ENCODE data around the gene SLC16A4.
"Not testable (repeated sequence)": the region's sequence is repeated elsewhere in the genome, so short reads cannot be mapped to it uniquely, and the experiment has no call there.

SLC16A4 gene

DNA sequence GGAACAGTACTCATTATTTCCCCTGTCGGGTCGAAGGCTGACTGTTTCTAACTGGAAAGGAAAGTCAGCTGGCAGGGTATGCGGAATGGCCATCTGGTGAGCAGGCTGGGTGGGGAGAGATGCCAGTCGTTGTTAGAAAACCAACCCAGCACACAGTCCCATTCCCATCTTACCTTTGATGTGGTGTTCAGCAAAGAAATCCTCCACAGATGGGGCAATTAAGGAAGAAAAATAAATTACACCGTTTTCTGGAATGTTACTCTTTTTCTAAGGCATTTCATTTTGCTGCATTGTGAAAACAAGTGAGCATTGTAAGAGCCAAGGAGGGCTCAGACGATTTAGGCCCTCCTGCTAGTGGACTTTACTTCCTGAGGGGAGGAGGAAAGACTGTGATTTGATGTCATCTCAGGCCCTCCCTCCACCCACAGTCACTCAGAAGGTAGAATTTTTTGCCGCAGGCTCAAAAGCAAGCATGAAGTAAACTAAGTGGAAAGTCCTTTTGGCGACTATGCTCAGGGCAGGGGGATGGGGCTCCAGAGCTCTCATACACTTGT, at the start of gene SLC16A4:
Gene SLC16A4 (minus strand): TSS at position 335 of the 554 bp plus-strand sequence. CDS start 1,703 bp downstream, outside the sequence.
- peak; percentile 57 for DNase-seq

DNA sequence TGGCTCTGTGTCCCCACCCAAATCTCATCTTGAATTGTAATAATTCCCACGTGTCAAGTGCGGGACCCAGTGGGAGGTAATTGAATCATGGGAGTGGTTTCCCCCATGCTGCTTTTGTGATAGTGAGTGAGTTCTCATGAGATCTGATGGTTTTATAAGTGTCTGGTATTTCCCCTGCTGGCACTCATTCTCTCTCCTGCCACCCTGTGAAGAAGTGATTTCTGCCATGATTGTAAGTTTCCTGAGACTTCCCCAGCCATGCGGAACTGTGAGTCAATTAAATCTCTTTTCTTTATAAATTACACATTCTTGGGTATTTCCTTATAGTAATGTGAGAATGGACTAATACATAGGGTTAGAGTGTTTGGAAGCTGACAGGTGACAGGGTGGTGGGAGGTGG, 49.0 kb upstream of the SLC16A4 start:
- not testable (repeated sequence) for DNase-seq

DNA sequence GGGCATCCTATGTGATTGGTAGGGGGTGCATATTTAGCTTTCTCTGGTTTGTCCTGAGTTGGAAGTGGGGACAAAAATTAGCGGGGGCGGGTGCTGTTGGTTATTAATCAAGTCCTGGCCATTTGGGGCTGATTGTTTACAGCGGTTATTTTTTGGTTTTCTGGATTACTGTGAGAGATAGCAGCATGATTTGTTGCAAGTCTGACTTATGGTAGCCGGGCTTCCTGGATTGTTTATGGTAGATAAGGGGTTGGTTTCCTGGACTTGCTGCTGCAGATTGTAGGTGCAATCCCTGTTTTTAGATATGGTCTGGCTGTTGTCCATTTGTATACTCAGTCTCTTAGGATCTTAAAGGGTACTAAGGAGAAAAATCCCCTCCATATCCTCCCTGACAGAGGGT, 48.1 kb upstream of the SLC16A4 start:
- no peak for DNase-seq

DNA sequence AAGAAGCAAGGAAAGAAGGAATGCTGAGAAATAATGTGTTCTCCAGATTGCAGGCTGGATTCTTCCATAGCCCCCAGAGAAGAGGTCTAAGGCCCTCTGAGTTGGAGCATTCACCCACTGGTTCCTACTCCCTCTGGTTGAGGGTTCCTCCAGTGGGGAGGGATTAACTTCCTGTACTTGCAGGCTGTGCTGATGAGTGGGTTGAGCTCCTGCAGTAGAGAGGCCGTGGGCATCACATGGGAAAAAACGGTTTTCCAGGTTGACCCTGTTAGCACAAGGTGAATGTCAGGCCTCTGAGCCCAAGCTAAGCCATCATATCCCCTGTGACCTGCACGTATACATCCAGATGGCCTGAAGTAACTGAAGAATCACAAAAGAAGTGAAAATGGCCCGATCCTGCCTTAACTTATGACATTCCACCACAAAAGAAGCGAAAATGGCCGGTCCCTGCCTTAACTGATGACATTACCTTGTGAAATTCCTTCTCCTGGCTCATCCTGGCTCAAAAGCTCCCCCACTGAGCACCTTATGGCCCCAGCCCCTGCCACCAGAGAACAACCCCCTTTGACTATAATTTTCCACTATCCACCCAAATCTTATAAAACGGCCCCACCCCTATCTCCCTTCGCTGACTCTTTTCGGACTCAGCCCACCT, 46.9 kb upstream of the SLC16A4 start:
- DNase-seq, result not testable (repeated sequence)

DNA sequence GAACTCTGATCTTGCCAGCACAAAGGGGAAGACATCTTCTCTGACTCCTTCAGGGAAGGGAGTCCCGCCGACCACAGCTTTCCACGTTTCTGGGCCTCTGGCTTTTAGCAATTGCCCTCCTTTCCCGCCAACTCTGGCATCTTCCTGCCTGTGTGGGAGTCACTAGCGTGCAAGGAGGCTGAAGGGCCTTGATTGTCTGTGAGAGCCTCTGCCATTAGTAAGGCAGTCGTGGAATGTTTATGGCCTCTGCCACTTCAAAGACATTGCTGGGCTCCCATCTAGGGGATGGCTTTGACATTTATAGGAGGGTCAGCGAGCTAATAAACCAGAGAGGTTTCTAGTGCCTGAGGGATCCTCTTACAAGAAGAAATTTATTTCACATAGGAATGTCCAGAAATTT, 45.8 kb upstream of the SLC16A4 start:
- DNase-seq, result no peak

DNA sequence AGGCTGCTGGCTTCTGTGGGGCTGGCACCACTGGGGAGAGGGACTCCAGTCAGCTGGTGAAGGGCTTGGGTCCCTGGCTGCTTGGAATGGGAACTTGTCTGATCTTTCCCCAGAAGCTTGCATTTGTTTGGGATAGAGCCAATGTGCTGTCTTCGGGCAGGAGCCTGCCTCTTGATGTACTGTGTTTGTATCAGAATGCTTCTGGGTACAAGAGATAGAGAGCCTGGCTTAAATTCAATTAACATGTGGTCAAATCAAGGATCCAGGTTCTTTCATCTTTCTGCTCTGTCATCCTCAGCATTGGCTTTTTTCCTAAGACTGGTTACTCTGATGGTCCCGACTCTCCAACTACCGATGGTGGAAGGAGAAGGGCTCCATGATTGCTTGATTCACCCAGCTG, 44.1 kb upstream of the SLC16A4 start:
- no peak for DNase-seq

DNA sequence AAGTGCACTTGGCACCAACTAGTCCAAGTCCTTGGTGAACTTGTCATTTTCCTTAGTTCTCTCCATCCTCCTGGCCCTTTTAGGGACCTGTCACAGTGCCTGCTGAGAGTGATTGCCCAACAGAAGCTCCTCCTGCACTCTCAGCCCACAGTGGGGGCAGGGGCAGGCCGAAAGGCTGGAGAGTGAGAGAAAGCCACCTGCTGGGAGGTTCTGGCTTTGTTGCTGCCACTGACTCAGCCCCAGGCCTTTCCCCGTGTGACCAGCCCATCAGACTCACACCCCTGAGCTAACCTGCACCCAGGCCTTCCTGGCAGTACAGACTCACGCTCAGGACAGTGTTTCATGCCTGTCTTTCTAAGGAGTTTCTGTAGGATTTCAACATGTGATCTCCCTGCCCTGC, 43.0 kb upstream of the SLC16A4 start:
- no peak for DNase-seq

DNA sequence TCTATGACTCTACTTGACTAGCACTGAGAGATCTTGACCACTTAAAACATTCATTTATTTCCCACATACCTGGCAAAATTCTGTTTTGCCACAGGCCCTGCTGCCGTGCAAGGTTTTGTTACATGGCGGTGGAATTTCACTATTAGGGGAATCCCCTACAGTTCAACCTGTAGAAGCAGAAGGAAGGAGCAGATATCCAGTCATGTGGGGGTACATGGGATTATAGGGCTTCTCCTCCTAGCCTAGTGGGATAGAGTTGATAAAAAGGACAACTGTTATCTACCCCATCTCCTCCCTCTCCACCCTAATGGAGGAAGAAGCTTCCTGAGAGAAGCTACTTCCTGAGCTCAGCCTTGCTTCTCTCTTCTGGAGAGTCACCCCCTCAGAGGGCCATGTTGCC, 42.4 kb upstream of the SLC16A4 start:
- no peak for DNase-seq

DNA sequence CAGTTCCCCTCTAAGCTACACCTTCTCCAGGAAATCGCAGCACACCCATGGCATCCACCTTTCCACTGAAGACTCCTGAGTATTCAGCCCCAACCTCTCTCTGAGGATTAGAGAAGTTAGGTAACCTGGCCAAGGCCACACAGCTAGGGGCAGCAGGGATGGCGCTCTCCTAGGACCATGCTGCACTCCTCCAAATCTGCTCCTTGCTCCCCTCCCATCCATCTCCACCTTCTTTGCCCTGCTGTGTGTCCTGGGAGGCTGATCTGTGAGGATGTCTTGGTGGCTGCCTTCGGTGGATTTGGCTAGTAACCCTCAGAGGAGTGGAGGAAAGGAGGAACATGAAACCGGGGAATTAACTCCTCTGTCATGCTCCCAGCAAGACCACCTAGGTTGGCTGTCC, 40.1 kb upstream of the SLC16A4 start:
- DNase-seq, result no peak

DNA sequence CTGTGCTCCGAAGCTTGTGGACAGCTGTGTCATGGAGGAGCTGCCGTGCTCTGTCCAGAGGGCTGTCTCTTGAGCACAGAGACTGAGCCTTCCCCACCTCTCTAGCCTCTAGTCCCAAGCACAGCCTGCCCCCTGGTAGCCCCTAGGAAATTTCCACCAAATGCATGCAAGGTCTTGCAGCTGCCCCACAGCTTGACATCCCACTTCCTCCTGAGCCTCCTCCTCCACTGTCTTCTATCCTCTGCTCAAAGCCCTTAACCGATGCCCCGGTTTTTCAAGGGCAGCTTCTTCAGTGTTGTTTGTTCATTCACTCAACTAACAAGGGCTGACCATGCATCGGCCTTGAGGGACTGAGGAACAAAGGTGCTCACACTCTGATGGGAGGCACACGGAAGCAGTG, 39.5 kb upstream of the SLC16A4 start:
- DNase-seq, result no peak

DNA sequence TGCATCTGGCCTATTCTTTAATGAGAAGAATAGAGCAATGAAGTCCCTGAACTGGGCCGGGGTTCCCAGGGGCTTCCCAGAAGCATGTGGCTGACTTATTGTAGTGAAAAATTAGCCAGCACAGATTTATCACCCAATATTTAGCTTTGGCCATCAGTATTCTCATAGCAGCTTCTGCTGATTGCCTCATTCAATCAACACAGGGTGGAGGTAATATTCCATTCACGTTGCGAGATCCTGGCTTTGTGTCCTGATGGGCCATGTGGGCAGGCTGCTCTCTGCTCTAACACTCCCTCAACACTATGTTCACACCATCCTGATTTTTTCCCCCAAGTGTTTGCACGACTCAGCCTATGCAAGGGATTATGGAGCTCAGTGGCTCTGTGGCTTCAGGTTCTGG, 38.1 kb upstream of the SLC16A4 start:
- no peak for DNase-seq

DNA sequence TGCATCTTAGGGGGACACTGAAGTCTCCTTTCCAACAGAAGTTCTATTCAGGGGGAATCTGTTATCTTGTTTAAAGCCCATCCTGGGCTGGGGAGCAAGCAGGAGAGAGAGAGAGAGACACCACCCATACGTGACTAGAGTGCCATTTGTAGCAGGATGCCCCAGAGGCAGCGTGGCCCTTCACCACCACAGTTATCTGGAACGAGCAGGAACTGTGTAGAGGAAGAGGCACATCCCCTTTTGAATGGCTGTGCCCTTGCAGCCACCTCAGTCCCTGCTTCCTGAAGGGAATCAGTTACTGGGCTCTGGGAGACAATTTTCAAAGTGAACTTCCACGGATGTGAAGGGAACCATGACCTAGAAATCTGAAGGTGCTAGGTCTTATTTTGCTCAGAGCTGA, 36.0 kb upstream of the SLC16A4 start:
- no peak for DNase-seq

DNA sequence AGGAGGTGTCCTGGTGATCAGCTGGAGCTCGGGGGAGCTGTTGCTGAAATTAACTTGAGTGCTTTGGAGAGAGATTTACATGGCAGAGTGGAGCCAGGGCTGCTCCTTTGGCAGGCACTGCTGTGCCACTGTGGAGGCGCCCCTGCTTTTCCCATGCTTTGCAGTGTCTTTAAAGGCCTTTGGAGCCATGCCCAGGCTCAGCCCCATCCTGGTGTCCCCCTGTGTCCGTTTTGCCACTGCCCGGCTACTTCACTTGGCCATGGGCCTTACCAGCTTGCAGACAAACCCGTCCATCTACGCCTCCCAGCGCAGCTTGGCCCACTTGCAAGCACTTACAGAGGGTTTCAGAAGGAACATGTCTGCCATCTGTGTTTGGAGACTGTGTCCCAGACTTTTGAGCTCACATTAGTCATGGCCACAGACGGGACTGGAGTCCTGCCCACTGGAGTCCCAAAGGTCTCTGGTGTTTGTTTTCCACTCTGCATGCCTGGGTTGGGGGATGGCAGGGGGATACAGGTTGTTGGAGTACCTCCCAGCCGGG, 34.9 kb upstream of the SLC16A4 start:
- DNase-seq, result peak; percentile 50

DNA sequence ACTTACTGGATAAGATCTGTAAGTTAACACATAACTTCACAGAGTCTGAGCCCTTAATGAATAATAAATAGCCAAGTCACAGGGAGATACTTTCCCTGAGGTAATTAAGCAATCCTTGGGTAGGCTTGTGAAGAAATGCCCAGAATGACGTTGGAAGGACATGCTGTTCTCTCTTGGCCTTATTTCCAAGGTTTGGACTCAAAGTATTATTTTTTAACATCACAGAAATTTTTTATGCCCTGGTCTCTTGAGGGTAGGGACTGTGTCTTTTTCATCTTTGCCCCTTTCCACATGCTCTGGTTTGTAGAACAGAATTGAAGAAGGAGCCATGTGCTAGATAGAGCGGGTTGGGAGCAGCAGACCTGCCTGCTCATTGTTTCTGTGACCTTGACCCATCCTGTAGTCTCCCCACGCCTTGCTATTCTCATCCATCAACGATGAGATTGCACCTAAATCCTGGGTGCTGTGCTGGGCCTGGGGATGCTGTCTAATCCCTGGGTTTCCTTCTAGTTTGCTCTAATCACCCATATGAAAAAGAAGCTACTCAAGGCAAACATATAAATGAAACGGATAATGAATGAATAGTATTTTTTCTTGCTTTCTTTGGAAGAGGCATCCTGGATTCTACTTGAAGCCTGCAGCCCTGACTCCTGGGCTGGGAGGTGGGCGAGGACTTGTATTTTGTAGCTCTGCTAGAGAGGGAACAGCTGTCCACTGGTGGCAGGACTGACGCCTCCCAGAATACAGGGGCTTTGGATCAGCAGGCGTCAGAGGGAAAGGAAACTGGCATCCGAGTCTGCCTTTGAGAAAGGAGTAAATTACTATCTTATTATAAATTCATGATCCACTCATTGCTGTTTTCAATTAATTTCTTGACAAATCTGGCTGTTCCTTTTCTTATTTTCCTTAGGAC, 34.1 kb upstream of the SLC16A4 start:
- no peak for DNase-seq

DNA sequence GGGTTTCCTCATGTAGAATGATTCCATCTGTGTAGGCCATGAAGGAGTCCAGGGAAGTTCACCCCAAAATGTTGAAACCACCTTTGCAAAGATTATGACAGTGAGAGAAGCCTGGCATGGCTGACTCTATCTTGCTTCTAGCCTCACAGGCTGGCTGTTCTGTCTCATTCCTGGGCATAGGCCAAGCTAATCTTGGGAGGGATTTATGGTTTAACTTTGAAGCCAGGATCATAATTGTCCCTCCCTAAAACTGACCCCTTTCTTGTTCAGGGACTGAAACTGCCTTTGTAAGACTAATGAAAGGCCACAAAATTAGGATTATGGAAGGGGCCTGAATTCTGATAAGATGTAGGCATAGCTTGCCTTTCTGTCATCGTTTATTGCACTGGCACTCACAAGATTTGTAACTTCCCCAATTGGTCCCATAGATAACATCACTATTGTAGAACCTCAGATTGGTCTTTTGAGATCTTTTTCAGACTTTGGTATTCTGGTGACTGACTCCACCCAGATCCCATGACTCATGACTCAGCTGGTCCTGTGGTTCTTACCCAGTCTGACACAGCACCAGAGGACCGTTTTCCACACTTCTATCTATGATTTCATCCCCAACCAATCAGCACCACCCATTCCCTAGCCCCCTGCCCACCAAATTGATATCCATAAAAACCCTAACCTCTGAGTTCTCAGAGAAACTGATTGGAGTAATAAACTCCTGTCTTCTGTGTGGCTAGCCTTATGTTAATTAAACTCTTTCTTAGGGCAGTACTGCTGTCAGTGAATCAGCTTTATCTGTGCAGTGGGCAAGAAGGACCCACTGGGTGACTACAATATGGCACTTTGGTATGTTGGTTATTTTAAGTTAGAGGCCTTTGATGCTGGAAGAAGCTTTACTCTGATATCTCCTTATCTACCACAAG, 30.3 kb upstream of the SLC16A4 start:
- DNase-seq, result no peak

DNA sequence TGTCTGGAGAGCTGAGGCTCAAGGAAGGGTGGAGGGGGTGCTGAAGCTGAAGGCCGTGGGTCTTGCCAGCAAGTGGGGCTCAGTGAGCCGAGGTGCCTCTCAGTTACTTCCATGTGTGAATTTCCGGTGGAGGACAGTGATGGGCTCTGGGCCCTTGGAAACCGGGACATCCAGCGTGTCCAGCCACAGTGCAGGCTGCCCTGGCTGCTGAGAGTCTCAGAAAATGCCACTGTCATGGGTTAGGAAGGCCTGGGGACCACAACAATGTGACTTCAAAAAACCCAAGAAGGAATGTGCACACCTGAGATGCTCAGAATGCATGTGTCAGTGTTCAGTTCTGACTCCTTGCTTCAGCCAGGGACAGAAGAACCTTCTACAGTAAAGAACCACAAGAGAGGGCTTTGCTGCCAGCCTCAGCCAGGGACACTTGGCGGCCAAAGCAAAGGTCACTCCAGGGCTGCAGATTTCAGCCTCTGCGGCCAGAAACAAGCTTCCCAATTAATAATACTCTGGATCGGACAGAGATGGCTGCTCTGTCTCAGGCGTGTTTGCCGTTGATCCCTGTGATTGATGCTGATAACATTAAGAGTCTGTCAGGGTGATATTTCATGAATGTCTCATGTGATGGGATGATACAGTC, 29.3 kb upstream of the SLC16A4 start:
- no peak for DNase-seq

DNA sequence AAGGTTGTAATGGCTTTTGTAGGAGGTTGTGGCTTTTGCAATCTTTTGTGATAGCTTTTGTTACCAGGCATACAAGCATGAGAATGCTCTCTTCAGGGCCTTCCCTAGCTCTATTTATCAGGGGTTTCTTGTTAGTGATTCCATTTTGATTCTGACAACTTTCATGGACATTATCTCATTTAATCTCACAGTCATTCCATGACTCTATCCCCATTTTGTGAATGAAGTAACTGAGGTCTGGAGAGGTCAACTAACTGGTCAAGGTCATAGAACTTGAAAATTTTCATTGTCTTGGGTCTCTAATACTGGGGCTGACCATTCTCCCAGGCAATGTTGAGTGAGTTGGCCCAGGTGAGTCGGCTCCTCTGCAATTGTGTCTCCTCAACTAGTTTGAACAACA, 27.9 kb upstream of the SLC16A4 start:
- no peak for DNase-seq

DNA sequence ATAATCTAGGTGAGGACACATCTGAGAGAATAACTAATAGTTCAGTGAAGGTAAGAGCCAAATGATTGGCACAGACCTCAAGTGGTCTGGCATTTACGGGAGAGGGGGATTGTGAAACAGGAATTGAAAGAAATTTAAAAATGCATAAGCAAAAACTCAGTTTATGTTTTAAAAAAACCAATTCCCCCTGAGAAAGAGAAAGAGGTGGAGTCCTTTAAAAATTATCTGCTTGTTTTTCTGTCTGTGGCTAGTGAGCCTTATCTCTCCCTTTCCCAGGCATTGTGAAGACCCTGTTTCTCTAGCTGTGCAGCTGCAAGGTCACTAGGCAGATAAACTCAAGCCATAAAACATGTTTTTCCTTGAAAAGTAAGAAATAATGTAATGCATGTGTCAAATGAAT, 22.2 kb upstream of the SLC16A4 start:
- DNase-seq, result not testable (repeated sequence)

DNA sequence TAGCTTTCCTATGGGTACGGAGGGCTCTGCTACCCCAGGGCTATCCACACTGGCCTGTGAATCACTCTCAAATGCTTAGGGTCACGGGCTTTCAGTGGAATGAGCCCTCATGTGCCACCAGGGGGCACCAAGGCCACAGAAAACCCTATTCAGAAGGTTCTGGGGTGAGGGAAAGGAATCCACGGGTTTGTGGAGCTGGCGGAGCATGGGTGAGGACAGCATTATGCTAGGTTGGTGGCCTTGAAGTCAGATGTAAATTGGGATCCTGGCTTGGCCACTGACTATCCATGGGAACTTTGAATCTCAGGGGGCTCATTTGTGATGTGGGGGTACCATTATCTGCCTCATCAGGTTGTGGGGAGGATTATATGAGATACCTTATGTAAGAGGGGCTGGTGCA, 21.8 kb upstream of the SLC16A4 start:
- peak; percentile 66 for DNase-seq

DNA sequence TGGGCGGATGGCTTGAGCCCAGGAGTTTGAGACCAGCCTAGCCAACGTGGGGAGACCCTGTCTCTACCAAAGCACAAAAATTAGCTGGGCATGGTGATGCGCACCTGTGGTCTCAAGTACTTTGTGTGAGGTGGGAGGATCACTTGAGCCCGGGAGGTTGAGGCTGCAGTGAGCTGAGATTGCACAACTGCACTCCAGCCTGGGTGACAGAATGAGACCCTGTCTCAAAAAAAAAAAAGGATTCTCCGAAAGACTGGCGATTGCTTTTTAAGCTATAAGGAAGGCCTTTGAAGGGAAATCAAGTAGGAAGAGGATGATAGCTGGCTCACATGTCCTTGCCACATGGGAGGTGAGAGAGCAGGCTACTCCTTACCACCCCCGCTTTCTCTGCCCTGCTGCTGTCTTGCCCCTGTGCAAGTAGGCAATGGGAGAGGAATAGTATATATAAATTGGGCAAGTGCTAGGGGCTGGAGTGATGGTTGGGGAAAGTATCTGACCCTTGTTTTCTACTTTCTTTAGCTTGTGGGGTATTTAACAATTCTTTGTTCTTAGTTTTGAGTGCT, 20.4 kb upstream of the SLC16A4 start:
- DNase-seq, result no peak

DNA sequence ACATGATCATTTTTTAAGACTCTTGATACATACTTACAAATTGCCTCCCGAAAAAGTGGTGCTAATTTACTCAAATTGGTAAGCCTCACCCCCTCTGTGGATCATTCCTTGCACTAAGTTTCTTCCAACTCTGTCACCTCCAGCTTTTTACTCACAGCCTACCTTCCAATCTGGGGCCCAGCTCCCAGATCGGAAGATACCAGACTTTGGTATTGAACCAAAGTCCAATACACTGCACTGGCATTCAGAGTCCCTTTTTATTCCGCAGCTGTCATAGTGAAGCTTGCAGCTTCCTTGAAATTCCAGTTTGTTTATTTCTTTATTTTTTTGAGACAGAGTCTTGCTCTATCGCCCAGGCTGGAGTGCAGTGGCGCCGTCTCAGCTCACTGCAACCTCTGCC, 18.5 kb upstream of the SLC16A4 start:
- DNase-seq, result no peak

DNA sequence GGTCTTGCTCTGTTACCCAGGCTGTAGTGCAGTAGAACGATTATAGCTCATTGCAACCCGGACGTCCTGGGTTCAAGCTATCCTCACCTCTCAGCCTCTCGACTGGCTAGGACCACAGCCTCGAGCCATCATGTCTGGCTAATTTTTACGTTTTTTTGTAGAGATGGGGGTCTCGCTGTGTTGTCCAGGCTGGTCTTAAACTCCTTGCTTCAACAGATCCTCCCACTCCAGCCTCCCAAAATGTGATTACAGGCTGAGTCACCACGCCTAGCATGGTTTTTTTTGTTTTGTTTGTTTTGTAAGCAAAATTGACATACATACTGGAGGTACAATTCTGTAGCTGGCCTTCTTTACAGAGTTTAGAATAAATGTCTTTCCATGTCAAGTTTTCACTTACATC, 17.7 kb upstream of the SLC16A4 start:
- DNase-seq, result no peak

All from femur (tissue), 1 donor.